ENCODE measurements around the gene LRMDA.

DNA sequence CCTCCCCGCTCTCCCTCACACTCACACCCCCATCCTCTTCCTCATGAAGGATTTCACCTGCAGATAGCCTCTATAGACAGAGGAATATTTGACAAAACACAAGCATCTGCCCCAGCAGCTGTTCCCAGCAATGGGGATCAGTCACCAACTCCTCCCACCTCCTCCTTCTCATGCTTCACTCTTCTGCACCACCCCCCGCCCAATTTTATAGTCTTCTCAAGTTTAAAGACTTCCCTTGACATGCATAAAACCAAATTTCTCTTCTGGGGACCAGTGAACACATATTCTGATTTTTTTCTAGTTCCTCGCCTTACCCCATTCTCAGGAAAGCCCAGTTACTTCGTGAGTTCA is 654.4 kb downstream of the LRMDA start:
- TF ChIP-seq, protein P1, sequence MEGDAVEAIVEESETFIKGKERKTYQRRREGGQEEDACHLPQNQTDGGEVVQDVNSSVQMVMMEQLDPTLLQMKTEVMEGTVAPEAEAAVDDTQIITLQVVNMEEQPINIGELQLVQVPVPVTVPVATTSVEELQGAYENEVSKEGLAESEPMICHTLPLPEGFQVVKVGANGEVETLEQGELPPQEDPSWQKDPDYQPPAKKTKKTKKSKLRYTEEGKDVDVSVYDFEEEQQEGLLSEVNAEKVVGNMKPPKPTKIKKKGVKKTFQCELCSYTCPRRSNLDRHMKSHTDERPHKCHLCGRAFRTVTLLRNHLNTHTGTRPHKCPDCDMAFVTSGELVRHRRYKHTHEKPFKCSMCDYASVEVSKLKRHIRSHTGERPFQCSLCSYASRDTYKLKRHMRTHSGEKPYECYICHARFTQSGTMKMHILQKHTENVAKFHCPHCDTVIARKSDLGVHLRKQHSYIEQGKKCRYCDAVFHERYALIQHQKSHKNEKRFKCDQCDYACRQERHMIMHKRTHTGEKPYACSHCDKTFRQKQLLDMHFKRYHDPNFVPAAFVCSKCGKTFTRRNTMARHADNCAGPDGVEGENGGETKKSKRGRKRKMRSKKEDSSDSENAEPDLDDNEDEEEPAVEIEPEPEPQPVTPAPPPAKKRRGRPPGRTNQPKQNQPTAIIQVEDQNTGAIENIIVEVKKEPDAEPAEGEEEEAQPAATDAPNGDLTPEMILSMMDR (IDR thresholded peaks at IDR 0.05): no peak
- no peak for TF ChIP-seq POLR2AphosphoS5 (IDR thresholded peaks at IDR 0.05)
